Keratinocyte (primary cell): ENCODE results near the gene PACS2. TPM values are rescaled to one million over a fixed set of nuclear protein-coding genes. Genes with fewer than 3 reads are reported as not detected.

Source experiments
- DNase-seq: peaks from one replicate; pipeline ENCODE4 v3.0.0-alpha.2; 2011; ENCODE audit warnings: low read depth, missing footprints, low spot score
- FAIRE-seq: peaks from 2 replicates; lab custom pipeline; 2011; peaks lifted over from hg19 to GRCh38; lab: Jason Lieb, UNC
- H2AFZ ChIP-seq: 2 replicates; pipeline ENCODE4 v1.6.0; 2012; ENCODE audit warnings: low read length, control low read depth, inconsistent platforms; ENCODE audit not compliant: control insufficient read depth
- H3K27ac ChIP-seq: 2 replicates; pipeline ENCODE4 v1.5.1; 2011; ENCODE audit warnings: low read length; ENCODE audit not compliant: control insufficient read depth, insufficient read depth
- H3K27me3 ChIP-seq: 3 replicates; pipeline ENCODE4 v1.6.0; 2011; ENCODE audit warnings: low read length; ENCODE audit not compliant: control insufficient read depth, insufficient read depth; ENCODE audit errors: extremely low read depth
- H3K36me3 ChIP-seq, 2 experiments: 2 replicates in 1 of 2; 3 replicates in 1 of 2; pipeline ENCODE4 v1.5.1; 2011; ENCODE audit warnings: low read length in 2 of 2, mild to moderate bottlenecking in 1 of 2; ENCODE audit not compliant: control insufficient read depth in 2 of 2, insufficient read depth in 2 of 2; ENCODE audit errors: extremely low read depth in 1 of 2
- H3K4me1 ChIP-seq: 3 replicates; pipeline ENCODE4 v1.5.1; 2011; ENCODE audit warnings: low read length; ENCODE audit not compliant: control insufficient read depth, insufficient read depth; ENCODE audit errors: extremely low read depth
- H3K4me2 ChIP-seq: 3 replicates; pipeline ENCODE4 v1.6.0; 2011; ENCODE audit warnings: low read depth, low read length; ENCODE audit not compliant: control insufficient read depth, insufficient read depth; ENCODE audit errors: extremely low read depth
- H3K4me3 ChIP-seq, 3 experiments: fragments of 200-600 bp in 1 of 3; sonication (generic) in 1 of 3; 2 replicates in 2 of 3; 3 replicates in 1 of 3; pipeline ENCODE4 v1.5.1; 2011 to 2016; ENCODE audit warnings: low read length in 3 of 3, mild to moderate bottlenecking in 3 of 3, control low read depth in 2 of 3, inconsistent platforms in 1 of 3, low read depth in 1 of 3, mixed read lengths in 1 of 3, mixed run types in 1 of 3, moderate library complexity in 1 of 3; ENCODE audit not compliant: control insufficient read depth in 2 of 3, insufficient read depth in 2 of 3; ENCODE audit errors: extremely low read depth in 1 of 3
- H3K79me2 ChIP-seq: 2 replicates; pipeline ENCODE4 v1.6.0; 2012; ENCODE audit warnings: low read length; ENCODE audit not compliant: control insufficient read depth, insufficient read depth
- H3K9ac ChIP-seq: 3 replicates; pipeline ENCODE4 v1.6.0; 2011; ENCODE audit warnings: low read length; ENCODE audit not compliant: control insufficient read depth, insufficient read depth; ENCODE audit errors: extremely low read depth
- H3K9me1 ChIP-seq: 3 replicates; pipeline ENCODE4 v1.6.0; 2011; ENCODE audit warnings: low read length; ENCODE audit not compliant: control insufficient read depth, insufficient read depth; ENCODE audit errors: extremely low read depth
- H3K9me3 ChIP-seq: 2 replicates; pipeline ENCODE4 v1.5.1; 2012; ENCODE audit warnings: low read depth, low read length; ENCODE audit not compliant: control insufficient read depth
- H4K20me1 ChIP-seq: 3 replicates; pipeline ENCODE4 v1.6.0; 2011; ENCODE audit warnings: low read length; ENCODE audit not compliant: control insufficient read depth, insufficient read depth; ENCODE audit errors: extremely low read depth
- EZH2 ChIP-seq: IDR thresholded peaks from one replicate; pipeline ENCODE4 v1.6.1; 2012; ENCODE audit warnings: inconsistent platforms, mild to moderate bottlenecking, low read length, moderate library complexity
- dilution Hi-C: fragments of 300-500 bp; cut with MboI; formaldehyde crosslinking; loops from one replicate; pipeline ENCODE4 v1.7.0; 2020; ENCODE audit warnings: low sequenced_read_pairs; ENCODE audit not compliant: extremely low pct_ligation_motif_present
- polyA plus RNA-seq, 5 experiments: library from polyadenylated mRNA; depleted of rRNA in 3 of 5; stranded (reverse) in 3 of 5; stranded (forward) in 1 of 5; unstranded in 1 of 5; fragments of >200 nt; gene quantifications; 1 replicate in 1 of 5; 2 replicates in 3 of 5; 3 replicates in 1 of 5; pipeline versions ENCODE4 v1.2.1 to v1.2.3, GENCODE V29; 2011 to 2012; ENCODE audit warnings: missing spikeins in 2 of 5, low read depth in 1 of 5, low replicate concordance in 1 of 5
- TF ChIP-seq, protein P1 (sequence below), 3 experiments: IDR thresholded peaks in 1 of 3; conservative IDR thresholded peaks in 1 of 3; optimal IDR thresholded peaks in 1 of 3; 2 replicates in 2 of 3; 3 replicates in 1 of 3; pipeline versions ENCODE3 to v1.5.1; 2011; ENCODE audit warnings: low read length in 3 of 3, mild to moderate bottlenecking in 3 of 3, moderate library complexity in 2 of 3, control low read depth in 1 of 3, inconsistent platforms in 1 of 3; ENCODE audit not compliant: insufficient read depth in 2 of 3; ENCODE audit errors: extremely low read depth in 1 of 3

PACS2 gene
- polyA plus RNA-seq, 1 donor (not counting 4 experiments of a cell fraction or from before 2014, with no cell fraction given) = 11.8 TPM

DNA sequence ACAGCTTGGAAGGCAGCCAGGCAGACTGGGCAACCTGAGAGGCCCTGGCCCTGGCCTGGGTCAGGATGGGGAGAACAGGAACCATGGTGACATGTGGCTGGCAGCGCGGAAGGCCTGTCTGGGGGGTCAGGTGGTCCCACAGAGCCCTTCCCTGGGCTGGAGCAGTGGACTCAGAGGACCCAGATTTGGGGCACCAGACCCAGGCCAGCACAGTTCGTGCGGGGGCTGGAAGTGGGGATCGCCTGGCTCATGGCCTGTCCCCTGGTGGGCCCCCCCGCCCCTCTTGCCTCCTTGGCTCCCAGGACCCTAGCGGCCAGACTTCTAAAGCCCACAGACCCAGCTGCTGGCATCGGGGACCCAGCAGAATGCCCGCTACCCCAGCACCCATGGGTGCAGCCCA lies 126.4 kb downstream of the PACS2 start:
- dilution Hi-C loops = no loop called here
- H3K36me3 ChIP-seq = peaks cover 13 to 30% of the 10 kb centered on the region in 2 experiments

GRCh38 chr14:105442125-105442524 lies 127.6 kb downstream of the PACS2 start:
- H3K9me3 ChIP-seq = no peaks in the 10 kb centered on the region
- FAIRE-seq (no peak), DNase-seq (no peak)
- no peak overlapping the region for H3K4me2 ChIP-seq
- H3K4me1 ChIP-seq = no peaks in the 10 kb centered on the region
- peaks cover 22% of the 10 kb centered on the region for H4K20me1 ChIP-seq
- H2AFZ ChIP-seq = no peak overlapping the region
- dilution Hi-C loops = no loop called here
- no peaks in the 10 kb centered on the region for H3K9me1 ChIP-seq
- H3K9ac ChIP-seq = no peak overlapping the region
- H3K36me3 ChIP-seq = peaks cover 13 to 30% of the 10 kb centered on the region in 2 experiments
- no peak overlapping the region for H3K4me3 ChIP-seq
- TF ChIP-seq EZH2 = no peak
- TF ChIP-seq, protein P1, sequence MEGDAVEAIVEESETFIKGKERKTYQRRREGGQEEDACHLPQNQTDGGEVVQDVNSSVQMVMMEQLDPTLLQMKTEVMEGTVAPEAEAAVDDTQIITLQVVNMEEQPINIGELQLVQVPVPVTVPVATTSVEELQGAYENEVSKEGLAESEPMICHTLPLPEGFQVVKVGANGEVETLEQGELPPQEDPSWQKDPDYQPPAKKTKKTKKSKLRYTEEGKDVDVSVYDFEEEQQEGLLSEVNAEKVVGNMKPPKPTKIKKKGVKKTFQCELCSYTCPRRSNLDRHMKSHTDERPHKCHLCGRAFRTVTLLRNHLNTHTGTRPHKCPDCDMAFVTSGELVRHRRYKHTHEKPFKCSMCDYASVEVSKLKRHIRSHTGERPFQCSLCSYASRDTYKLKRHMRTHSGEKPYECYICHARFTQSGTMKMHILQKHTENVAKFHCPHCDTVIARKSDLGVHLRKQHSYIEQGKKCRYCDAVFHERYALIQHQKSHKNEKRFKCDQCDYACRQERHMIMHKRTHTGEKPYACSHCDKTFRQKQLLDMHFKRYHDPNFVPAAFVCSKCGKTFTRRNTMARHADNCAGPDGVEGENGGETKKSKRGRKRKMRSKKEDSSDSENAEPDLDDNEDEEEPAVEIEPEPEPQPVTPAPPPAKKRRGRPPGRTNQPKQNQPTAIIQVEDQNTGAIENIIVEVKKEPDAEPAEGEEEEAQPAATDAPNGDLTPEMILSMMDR (optimal IDR thresholded peaks at IDR 0.05 in 1 of 3, IDR thresholded peaks at IDR 0.05 in 1 of 3, conservative IDR thresholded peaks at IDR 0.05 in 1 of 3; ENCODE audit: extremely low read depth in 1 of 3, insufficient read depth in 2 of 3, low read length in 3 of 3) = no peak
- H3K79me2 ChIP-seq = peaks cover 42% of the 10 kb centered on the region
- no peak overlapping the region for H3K27ac ChIP-seq
- no peaks in the 10 kb centered on the region for H3K27me3 ChIP-seq

More for the DNA sequence above, 126.4 kb downstream of the PACS2 start:
- Histone ChIP-seq H3K27me3 (no peaks in the 10 kb centered on the region), H2AFZ (no peak overlapping the region), H3K9ac (no peak overlapping the region), H4K20me1 (peaks cover 31% of the 10 kb centered on the region), H3K79me2 (peaks cover 44% of the 10 kb centered on the region), H3K27ac (no peak overlapping the region), H3K4me3 (no peak overlapping the region), H3K4me2 (no peak overlapping the region), H3K4me1 (no peaks in the 10 kb centered on the region), H3K9me1 (no peaks in the 10 kb centered on the region), H3K9me3 (no peaks in the 10 kb centered on the region)
- TF ChIP-seq, protein P1 (optimal IDR thresholded peaks at IDR 0.05 in 1 of 3, IDR thresholded peaks at IDR 0.05 in 1 of 3, conservative IDR thresholded peaks at IDR 0.05 in 1 of 3; ENCODE audit: extremely low read depth in 1 of 3, insufficient read depth in 2 of 3, low read length in 3 of 3) = no peak
- no peak for TF ChIP-seq EZH2
- DNase-seq = no peak
- FAIRE-seq = no peak
